ENCODE measurements around the gene CDK11A. TPM values are rescaled to one million over a fixed set of nuclear protein-coding genes. Genes with fewer than 3 reads are reported as not detected.

The CDK11A gene
- total and polyA plus RNA-seq, 4 donors, result 16.5 to 45.1 (median 27.3) TPM

DNA sequence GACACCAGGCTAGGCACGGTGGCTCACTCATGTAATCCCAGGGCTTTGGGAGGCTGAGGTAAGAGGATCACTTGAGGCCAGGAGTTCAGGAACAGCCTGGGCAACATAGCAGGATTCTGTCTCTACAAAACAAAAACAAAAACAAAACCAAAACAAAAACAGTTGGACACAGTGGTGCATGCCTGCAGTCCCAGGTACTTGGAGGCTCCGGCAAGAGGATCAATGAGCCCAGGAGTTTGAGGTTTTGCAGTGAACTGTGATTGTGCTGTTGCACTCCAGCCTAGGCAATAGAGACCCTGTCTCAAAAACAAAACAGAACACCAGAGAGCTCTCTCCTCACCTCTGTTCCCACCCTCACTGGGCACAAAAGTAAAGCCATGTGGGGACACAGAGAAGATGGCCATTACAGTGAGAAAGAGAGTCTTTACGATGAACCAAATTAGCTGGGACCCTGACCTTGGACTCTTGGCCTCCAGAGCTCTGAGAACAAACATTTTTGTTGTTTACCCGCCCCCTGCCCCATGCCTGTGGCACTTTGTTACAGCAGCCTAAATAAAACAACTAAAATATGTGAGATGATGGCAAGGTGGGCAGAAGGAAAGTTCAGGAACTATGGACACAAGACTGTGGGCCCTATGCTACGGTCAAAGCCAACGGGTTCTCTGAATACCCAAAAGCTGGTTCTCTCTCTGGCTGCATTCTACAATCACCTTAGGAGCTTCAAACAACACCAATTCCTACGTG lies 44.3 kb upstream of the CDK11A start:
- Histone ChIP-seq H3K9ac (ENCODE audit: insufficient read depth in 1 of 2, low read length in 2 of 2) (no peak overlapping the region), H3K4me3 (no peak overlapping the region), H3K36me3 (ENCODE audit: control insufficient read depth in 4 of 4, insufficient read depth in 4 of 4, low read length in 4 of 4) (peaks cover 14 to 19% (median 17%) of the 10 kb centered on the region in 4 donors), H3K27ac (ENCODE audit: low read depth in 1 of 2, low read length in 1 of 2) (no peak overlapping the region), H3K27me3 (ENCODE audit: control insufficient read depth in 3 of 3, insufficient read depth in 3 of 3, low read length in 2 of 3) (no peaks in the 10 kb centered on the region), H3K4me1 (ENCODE audit: control insufficient read depth in 5 of 5, insufficient read depth in 5 of 5, low read length in 5 of 5) (peaks cover 0 to 5% (median 0%) of the 10 kb centered on the region in 5 donors), H3K9me3 (ENCODE audit: control insufficient read depth in 4 of 4, insufficient read depth in 3 of 4, low read length in 3 of 4) (peaks cover 0 to 2% (median 0%) of the 10 kb centered on the region in 4 donors)
- no peak for DNase-seq
- TF ChIP-seq, protein P1, sequence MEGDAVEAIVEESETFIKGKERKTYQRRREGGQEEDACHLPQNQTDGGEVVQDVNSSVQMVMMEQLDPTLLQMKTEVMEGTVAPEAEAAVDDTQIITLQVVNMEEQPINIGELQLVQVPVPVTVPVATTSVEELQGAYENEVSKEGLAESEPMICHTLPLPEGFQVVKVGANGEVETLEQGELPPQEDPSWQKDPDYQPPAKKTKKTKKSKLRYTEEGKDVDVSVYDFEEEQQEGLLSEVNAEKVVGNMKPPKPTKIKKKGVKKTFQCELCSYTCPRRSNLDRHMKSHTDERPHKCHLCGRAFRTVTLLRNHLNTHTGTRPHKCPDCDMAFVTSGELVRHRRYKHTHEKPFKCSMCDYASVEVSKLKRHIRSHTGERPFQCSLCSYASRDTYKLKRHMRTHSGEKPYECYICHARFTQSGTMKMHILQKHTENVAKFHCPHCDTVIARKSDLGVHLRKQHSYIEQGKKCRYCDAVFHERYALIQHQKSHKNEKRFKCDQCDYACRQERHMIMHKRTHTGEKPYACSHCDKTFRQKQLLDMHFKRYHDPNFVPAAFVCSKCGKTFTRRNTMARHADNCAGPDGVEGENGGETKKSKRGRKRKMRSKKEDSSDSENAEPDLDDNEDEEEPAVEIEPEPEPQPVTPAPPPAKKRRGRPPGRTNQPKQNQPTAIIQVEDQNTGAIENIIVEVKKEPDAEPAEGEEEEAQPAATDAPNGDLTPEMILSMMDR (IDR thresholded peaks at IDR 0.05; ENCODE audit: control extremely low read depth, extremely low read depth), result no peak
- WGBS, 2 donors, result 97 to 98% methylated on average over 7 of the region's 7 CpGs
- ATAC-seq (ENCODE audit: insufficient read depth, low FRiP score), result no peak

DNA sequence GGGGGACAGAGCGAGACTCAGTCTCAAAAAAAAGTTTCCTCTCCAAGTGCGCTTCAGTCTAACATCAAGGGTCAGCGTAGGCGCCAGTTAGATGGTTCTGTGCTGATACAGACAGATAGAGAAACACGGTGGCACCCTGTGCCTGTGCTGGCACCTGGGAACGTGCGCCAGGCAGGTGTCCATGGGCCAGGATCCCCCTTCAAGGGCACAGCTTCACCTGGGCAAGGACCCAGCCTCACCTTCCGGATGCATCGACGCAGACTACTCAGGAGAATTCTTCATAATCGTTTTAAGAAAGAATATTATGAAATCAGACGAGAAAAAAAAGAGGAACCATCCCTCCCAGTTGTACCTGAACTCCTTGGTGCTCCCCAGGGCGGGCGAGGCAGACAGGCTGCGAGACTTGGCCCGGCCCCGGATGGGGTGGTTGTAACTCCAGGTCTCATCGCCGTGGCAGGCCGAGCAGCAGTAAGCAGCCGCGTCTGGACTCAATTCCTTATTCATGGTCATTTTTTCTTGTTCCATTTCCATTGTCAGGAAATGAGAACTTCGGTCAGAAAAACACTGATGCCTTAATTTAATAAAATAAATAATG lies 40.8 kb upstream of the CDK11A start:
- no peak for ATAC-seq (ENCODE audit: insufficient read depth, low FRiP score)
- Histone ChIP-seq H3K27ac (ENCODE audit: low read depth in 1 of 2, low read length in 1 of 2) (no peak overlapping the region), H3K9ac (ENCODE audit: insufficient read depth in 1 of 2, low read length in 2 of 2) (no peak overlapping the region)

DNA sequence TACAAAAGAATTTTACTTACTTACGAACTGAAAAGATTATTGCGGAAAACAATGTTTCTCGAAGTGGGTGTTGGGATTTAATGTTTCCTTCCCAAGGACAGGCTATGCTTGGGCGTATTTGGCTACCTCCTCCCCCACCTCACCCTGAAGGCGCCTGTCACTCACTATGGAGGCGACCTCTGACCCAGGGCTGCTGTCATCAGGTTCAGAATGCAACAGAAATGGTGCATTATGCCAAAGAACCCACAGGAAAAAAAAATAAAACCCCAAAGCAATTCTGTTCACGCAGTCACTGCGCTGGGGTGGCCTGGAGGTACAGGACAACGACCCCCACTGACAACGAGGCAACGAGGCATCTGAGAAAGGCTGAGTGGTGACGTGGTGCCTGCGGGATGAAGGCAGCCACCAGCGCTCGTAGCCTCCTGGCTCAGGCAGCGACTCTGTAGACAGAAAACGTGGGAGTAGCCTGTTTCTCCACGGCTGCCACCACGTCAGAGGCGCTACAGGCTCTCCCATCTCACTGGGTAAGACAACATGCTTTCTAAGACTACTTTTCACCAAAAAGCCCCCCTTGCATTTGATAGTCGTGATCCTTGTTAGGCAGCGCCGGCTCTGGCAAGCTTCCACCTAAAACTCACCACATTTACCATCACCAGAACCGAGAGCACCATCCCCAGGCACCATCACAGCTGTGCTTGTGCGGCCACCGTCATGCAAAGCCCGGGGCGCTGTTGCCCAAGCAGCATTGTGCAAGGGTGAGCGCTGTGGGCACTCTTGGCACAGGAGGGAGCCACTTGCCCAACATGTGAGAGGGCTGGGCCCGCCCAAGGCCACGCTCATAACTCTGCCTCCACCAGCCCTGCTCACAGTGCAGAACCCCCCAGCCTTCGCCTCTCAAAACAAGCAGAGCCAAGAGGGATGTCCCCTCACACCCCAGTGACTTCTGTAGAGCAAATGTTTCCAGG lies 39.8 kb upstream of the CDK11A start:
- Histone ChIP-seq H3K9me3 (ENCODE audit: control insufficient read depth in 4 of 4, insufficient read depth in 3 of 4, low read length in 3 of 4) (no peaks in the 10 kb centered on the region), H3K36me3 (ENCODE audit: control insufficient read depth in 4 of 4, insufficient read depth in 4 of 4, low read length in 4 of 4) (peaks cover 7 to 50% (median 20%) of the 10 kb centered on the region in 4 donors), H3K9ac (ENCODE audit: insufficient read depth in 1 of 2, low read length in 2 of 2) (no peak overlapping the region), H3K4me1 (ENCODE audit: control insufficient read depth in 5 of 5, insufficient read depth in 5 of 5, low read length in 5 of 5) (peaks cover 0 to 7% (median 0%) of the 10 kb centered on the region in 5 donors), H3K27ac (ENCODE audit: low read depth in 1 of 2, low read length in 1 of 2) (no peak overlapping the region), H3K4me3 (no peak overlapping the region), H3K27me3 (ENCODE audit: control insufficient read depth in 3 of 3, insufficient read depth in 3 of 3, low read length in 2 of 3) (no peaks in the 10 kb centered on the region)
- peak; percentile 82 for ATAC-seq (ENCODE audit: insufficient read depth, low FRiP score)
- TF ChIP-seq, protein P1 (IDR thresholded peaks at IDR 0.05; ENCODE audit: control extremely low read depth, extremely low read depth), result no peak
- no peak for DNase-seq
- 55 to 75% methylated on average over 32 of the region's 32 CpGs for WGBS, 2 donors

More for the DNA sequence above, 40.8 kb upstream of the CDK11A start:
- Histone ChIP-seq H3K27me3 (ENCODE audit: control insufficient read depth in 3 of 3, insufficient read depth in 3 of 3, low read length in 2 of 3) (no peaks in the 10 kb centered on the region), H3K36me3 (ENCODE audit: control insufficient read depth in 4 of 4, insufficient read depth in 4 of 4, low read length in 4 of 4) (peaks cover 7 to 41% (median 17%) of the 10 kb centered on the region in 4 donors), H3K9me3 (ENCODE audit: control insufficient read depth in 4 of 4, insufficient read depth in 3 of 4, low read length in 3 of 4) (no peaks in the 10 kb centered on the region), H3K4me3 (no peak overlapping the region), H3K4me1 (ENCODE audit: control insufficient read depth in 5 of 5, insufficient read depth in 5 of 5, low read length in 5 of 5) (peaks cover 0 to 5% (median 0%) of the 10 kb centered on the region in 5 donors)
- 46 to 73% methylated on average over 23 of the region's 23 CpGs for WGBS, 2 donors
- DNase-seq, result no peak
- TF ChIP-seq, protein P1 (IDR thresholded peaks at IDR 0.05; ENCODE audit: control extremely low read depth, extremely low read depth), result no peak

Measured in lung (tissue), 12 donors.